Measurements from ENCODE around the gene CEP164.

GRCh38 chr11:117459979-117460300, 132.3 kb downstream of the CEP164 start:
- no peak for TF ChIP-seq CTCF (conservative IDR thresholded peaks at IDR 0.05; ENCODE audit: low read depth, low read length)
- no peak for TF ChIP-seq POLR2A (IDR thresholded peaks at IDR 0.05; ENCODE audit: low read depth, low read length)
- no peak for TF ChIP-seq RCOR1 (IDR thresholded peaks at IDR 0.05; ENCODE audit: insufficient replicate concordance, low read length)
- no peak for TF ChIP-seq MXI1 (IDR thresholded peaks at IDR 0.05; ENCODE audit: borderline replicate concordance, low read depth, low read length)
- TF ChIP-seq USF2 (IDR thresholded peaks at IDR 0.05; ENCODE audit: low read depth, low read length): no peak
- no peak for TF ChIP-seq RAD21 (IDR thresholded peaks at IDR 0.05; ENCODE audit: low read length)
- no peak for TF ChIP-seq RFX5 (IDR thresholded peaks at IDR 0.05; ENCODE audit: low read depth, low read length)

Measured in IMR-90 (cell line).